HG03060 (cell line): ENCODE data around the gene FFAR1.
"Not testable (repeated sequence)": the region's sequence is repeated elsewhere in the genome, so short reads cannot be mapped to it uniquely, and the experiment has no call there.

Experiments
- ATAC-seq: cut with Tn5 transposase; IDR thresholded peaks from one replicate; pipeline ENCODE4 v1.9.1; 2021; ENCODE audit warnings: low read depth, moderate number of reproducible peaks; ENCODE audit not compliant: unreplicated experiment

Gene FFAR1

DNA sequence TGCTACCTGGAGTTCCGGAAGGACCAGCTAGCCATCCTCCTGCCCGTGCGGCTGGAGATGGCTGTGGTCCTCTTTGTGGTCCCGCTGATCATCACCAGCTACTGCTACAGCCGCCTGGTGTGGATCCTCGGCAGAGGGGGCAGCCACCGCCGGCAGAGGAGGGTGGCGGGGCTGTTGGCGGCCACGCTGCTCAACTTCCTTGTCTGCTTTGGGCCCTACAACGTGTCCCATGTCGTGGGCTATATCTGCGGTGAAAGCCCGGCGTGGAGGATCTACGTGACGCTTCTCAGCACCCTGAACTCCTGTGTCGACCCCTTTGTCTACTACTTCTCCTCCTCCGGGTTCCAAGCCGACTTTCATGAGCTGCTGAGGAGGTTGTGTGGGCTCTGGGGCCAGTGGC lies 11.7 kb downstream of the FFAR1 start:
- ATAC-seq = not testable (repeated sequence)

- ATAC-seq = not testable (repeated sequence)
Observed at GRCh38 chr19:35360081-35360480, 12.4 kb downstream of the FFAR1 start.

GRCh38 chr19:35360880-35361420 lies 13.2 kb downstream of the FFAR1 start:
- no peak for ATAC-seq

DNA sequence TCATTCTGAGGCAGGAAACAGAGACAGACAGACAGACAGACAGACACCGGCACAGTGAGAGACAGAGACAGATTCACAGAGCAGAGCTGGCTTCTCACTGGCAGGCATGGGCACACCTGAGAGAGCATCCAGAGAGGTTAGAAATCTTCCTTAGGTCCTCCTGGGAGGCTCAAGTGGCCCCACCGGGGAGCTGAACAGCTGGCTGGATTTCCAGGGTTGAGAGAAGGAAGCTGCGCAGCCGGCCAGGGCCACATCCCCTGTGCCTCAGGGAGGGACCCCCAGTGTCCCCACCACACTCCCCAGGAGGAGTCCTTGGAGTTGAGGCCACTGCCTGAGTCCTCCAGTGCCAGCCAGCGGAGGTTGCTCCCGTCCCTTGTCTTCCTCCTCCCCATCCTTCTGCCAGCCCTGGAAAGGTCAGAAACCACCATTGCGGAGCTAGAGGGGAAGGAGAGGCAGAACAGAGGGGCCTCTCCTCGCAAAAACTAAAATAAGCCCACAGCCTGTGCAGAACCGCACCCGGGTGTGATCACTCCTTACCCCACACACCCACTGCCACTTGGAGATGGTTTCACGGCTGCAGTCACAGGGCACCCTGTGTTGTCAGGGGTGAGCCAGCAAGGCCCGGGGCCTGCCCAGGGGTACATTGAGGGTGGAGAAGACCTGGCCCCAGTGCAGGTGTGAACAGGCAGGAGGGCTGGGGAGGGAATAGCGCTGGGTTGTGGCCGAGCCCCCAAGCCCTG lies 14.7 kb downstream of the FFAR1 start:
- ATAC-seq = no peak

DNA sequence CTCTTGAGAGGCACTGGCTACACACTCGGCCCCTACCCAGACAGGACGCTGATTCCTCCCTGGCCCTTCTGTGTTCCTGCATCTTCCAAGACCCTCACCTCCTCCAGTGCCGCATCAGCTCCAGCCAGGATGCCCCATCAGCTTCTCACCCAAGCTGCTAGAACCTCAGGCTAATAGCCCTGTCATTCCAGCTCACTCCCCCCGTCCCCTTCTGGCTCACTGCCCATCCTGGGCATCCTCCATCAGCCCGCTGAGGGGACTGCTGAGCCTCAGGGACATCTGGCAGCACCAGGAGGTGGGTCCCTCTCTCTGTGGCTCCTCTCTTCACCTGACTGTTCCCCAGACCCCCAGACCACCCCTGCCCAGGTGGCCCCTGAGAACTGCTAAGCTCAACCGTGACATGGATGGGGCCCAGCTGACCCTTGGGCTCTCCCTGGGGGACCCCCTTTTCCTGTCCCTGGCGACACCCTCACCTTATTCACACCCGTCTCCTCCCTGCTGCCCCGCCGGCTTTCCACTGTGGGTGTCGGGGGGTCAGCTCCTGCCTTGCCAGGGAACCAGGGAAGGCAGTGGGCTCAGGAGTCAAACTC lies 15.4 kb downstream of the FFAR1 start:
- no peak for ATAC-seq

GRCh38 chr19:35363711-35364425 lies 16.2 kb downstream of the FFAR1 start:
- no peak for ATAC-seq

GRCh38 chr19:35365303-35365702 lies 17.6 kb downstream of the FFAR1 start:
- ATAC-seq = no peak

DNA sequence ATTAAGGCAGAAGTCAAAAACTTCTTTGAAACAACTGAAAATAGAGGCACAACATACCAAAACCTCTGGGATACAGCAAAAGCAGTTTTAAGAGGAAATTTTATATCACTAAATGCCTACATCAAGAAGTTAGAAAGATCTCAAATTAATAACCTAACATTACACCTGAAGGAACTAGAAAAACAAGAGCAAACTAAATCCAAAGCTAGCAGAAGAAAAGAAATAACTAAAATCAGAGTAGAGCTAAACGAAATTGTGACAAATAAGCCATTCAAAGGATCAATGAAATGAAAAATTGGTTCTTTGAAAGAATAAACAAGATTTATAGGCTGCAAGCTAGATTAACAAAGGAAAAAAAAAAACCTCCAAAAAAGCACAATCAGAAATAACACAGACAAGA lies 20.7 kb downstream of the FFAR1 start:
- no peak for ATAC-seq

- no peak for ATAC-seq
Observed at GRCh38 chr19:35369522-35369921, 21.8 kb downstream of the FFAR1 start.

- no peak for ATAC-seq
Observed at GRCh38 chr19:35370722-35371121, 23.0 kb downstream of the FFAR1 start, which contains the start of gene GPR42. Gene GPR42 (plus strand): TSS chr19:35371068. CDS start chr19:35371360, 292 bp downstream.

- ATAC-seq = no peak
Observed at GRCh38 chr19:35373492-35373891, 25.8 kb downstream of the FFAR1 start.

DNA sequence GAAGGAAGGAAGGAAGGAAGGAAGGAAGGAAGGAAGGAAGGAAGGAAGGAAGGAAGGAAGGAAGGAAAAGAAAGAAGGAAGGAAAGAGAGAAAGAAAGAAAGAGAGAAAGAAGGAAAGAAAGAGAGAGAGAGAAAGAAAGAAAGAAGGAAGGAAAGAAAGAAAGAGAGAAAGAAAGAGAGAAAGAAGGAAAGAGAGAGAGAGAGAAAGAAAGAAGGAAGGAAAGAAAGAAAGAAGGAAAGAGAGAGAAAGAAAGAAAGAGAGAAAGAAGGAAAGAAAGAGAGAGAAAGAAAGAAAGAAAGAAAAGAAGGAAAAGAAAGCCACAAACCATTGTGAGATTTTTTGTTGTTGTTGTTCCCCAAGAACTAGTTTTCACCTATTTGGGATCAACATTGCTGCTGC lies 26.3 kb downstream of the FFAR1 start:
- ATAC-seq = not testable (repeated sequence)

DNA sequence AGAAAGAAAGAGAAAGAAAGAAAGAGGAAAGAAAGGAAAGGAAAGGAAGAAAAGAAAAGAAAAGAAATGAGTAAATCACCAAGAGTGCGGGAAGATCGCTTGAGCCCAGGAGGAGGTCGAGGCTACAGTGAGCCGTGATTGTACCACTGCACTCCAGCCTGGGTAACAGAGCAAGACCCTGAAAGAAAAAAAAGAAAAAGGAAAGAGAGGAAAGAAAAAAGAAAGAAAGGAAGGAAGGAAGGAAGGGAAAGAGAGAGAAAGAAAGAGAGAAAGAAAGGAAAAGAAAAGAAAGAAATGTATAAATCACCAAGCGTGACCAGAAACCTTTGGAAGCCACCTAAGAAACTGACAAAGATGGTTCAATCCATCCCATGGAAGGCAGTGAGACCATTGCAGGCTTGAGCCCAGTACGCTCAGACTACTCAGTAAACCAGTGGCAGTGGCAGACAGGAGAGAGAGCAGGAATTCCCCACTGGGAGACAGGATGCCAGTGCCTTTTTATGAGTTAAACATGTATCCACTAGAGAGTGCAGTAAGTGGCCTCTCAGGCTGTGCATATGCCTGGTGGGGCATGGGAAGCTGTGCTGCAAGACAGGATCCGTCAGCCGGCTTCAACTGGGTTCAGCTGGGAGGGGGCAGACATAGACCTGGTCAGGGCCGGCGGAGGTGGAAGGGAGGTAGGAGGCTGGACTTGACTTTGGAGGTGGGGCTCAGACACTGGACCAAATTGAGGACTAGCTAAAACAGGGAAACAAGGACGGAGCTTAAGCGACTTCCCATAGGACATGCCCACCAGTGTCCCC lies 28.0 kb downstream of the FFAR1 start:
- no peak for ATAC-seq

- no peak for ATAC-seq
Observed at GRCh38 chr19:35377656-35378055, 30.0 kb downstream of the FFAR1 start.

- ATAC-seq = no peak
Observed at GRCh38 chr19:35378356-35378755, 30.7 kb downstream of the FFAR1 start.

DNA sequence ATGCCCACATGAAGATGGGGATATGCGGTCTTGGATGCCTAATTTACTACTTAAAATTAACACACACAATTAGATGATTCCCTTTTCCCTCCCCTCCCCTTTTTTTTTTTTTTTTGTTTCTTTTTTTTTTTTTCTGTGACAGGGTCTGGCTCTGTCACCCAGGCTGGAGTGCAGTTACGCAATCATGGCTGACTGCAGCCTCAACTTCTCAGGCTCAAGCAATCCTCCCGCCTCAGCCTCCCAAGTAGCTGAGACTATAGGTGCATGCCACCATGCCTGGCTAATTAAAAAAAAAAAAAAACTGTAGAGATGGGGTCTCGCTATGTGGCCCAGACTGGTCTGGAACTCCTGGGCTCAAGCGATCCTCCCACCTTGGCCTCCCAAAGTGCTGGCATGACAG lies 31.8 kb downstream of the FFAR1 start:
- ATAC-seq = not testable (repeated sequence)

GRCh38 chr19:35379992-35380391 lies 32.3 kb downstream of the FFAR1 start:
- ATAC-seq = no peak

GRCh38 chr19:35380450-35381124 lies 32.9 kb downstream of the FFAR1 start:
- no peak for ATAC-seq

- ATAC-seq = no peak
Observed at GRCh38 chr19:35381318-35381717, 33.6 kb downstream of the FFAR1 start.

DNA sequence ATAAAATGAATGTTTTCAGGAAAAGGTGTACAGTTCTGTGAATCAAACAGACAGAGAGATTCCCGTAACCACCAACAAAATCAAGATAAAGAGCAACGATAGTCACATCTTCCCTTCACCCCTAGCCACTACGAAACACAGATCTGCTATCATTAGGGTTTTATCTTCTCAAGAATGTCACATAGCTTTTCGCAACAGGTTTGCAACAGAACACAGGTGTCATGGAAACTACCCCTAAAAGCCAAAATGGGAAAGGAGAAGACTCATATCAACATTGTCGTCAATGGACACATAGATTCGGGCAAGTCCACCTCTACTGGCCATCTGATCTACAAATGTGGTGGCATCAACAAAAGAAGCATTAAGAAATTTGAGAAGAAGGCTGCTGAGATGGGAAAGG lies 34.2 kb downstream of the FFAR1 start:
- ATAC-seq = no peak
